NOMO-1 treated with dmso at 0.1 percent for 144 hours (cell line): ENCODE results near the gene NTRK3.

Experiments
- DNase-seq: peaks from one replicate; lab custom pipeline; 2025; ENCODE audit not compliant: unreplicated experiment; lab: John Stamatoyannopoulos, UW

Gene NTRK3

GRCh38 chr15:88125576-88125975 is 131.0 kb downstream of the NTRK3 start:
- DNase-seq, result no peak

DNA sequence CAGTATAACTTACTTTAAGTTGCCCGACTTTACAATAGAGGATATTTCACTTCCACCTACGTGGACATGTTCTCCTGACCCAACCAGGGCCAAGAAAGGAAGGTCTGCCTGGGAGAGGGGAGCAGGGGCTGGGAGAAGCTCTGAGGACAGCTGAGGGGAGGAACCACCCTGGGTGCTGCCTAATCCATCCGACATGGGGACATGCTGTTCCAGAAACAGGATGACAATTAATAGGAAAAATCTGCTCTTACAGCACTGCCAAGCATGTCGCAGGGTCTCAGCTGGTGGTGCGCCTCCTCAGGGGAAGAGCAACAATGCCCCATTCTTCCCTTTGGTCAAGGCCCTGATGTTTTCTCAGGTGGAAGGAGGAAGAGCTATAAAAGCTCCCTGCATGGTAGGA is 132.3 kb downstream of the NTRK3 start:
- no peak for DNase-seq

- DNase-seq, result no peak
Observed at GRCh38 chr15:88121968-88122530, 134.5 kb downstream of the NTRK3 start.

DNA sequence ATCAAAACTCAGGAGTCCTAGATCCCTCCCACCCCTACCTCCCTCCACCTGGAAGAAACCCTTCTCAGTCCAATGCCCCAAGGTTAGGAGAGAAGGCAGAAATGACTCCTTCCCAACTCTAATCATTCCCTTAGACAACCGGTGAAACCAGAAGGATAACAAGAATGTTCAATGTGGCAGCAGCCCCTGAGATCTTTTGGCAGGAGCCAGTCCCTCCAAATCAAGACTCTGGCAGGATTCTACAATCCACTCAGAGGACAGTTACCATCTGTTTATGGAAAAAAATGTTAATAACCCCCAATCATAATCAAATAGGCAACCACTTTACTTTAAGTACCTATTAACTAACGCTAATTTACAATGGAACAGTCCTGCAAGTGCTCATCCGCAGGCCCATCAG is 136.5 kb downstream of the NTRK3 start:
- no peak for DNase-seq

DNA sequence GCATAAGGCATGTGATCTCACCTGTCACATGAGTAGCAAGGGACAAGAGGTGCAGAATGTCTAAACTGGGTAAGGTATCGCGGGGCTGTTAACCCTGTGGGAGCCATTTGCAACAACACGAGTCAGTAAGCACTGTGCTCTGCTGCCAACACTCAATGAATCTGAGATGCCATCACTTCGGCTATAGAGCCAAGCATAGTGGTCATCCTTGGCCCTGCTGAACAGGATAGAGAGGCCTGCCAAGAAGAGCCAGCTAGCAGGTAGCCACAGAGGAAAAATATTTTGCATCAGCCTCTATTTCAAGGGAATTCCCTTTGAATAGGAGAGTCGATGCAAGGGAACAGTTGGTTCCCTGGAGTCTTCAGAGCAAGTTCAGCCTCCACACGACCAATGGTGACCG is 137.8 kb downstream of the NTRK3 start:
- DNase-seq, result no peak

DNA sequence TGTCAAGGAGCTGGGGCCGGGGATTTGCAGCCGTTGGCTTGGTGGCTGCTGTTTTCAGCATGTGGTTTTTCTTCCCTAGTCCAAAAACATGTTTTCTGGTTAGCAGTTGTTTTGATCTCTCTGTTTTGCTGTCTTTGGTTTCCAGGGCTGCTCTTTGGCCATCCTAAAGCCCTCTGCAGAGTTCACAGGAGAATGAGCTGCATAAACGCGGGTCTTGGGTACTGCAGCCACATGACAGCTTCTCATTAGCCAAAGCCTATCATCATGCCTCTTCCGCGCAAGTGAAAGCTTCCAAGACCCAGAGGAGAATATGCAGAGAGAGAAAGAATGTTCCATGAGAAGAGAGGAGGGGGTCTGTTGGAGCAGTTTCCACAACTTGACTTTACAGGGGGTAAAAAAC is 138.5 kb downstream of the NTRK3 start:
- DNase-seq, result no peak

DNA sequence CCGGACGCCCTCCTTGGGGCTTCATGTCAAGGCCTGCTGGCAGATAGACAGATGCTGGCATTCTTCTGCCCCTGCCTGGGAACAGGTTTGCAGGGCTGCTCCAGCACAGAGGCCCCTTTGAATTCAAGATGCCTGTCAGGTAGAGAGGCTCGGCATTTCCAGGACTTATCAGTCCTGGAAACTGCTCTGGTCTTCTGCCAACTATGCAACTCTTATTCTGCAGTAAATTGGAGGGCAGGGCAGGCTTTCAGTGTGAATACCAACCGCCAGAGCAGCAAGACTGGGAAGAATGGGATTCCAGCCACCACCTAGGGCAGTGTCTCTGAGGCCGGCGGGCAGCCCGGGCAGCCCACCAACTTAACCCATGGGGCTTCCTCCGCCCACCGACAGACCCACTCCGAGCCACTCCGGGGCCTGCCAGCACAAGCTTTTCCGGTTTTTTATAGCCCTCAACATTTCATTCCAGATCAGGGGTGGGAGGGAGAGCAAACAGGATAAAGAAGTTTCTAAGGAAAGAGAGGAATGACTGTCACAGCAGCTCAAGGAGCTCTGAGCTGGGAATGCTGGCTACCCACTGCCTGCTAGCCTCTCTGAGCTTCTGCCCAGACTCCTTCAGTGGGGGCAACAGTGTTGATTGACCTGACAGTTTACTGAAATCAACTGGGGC is 140.9 kb downstream of the NTRK3 start:
- DNase-seq, result no peak

GRCh38 chr15:88113613-88114308 is 142.8 kb downstream of the NTRK3 start:
- no peak for DNase-seq

GRCh38 chr15:88108991-88109390 is 147.5 kb downstream of the NTRK3 start:
- DNase-seq, result no peak

DNA sequence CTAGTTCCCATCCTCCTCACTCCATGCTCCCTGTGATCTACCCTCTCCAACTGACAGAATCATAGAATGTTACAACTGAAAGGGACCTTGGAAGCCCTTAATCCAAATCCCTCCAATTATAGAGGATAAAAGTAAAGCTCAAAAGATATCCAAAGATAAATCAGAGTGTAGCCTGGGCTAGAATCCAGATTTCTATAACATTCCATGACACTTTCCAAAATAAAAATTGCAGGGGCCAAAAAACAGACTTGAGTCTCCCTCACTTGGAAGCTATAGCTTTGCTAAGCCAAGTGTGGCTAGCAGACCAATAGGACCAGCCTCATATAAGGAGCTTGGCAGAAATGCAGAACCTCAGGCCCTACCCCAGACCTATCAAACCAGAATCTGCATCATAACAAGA is 148.1 kb downstream of the NTRK3 start:
- DNase-seq, result no peak

DNA sequence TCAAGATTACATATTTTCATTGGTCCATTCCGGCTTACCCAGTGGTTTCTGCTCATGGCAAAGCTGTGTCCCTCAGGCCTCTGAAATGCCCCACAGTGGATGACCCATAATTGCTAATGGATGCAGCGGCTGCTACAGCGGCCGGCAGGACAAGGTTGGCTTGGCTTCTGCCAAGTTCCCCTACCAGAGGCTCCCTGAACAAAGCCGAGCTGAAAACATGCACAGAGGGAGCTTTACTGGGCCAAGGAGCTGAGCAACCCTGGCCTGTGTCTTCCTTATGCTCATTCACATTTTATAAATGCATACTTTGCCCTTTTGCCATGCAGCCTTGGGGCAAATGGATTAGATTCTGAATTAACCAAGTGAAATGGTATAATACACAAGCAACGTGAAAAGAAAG is 150.5 kb downstream of the NTRK3 start:
- DNase-seq, result no peak

- no peak for DNase-seq
Observed at GRCh38 chr15:88104357-88104756, 152.2 kb downstream of the NTRK3 start.

DNA sequence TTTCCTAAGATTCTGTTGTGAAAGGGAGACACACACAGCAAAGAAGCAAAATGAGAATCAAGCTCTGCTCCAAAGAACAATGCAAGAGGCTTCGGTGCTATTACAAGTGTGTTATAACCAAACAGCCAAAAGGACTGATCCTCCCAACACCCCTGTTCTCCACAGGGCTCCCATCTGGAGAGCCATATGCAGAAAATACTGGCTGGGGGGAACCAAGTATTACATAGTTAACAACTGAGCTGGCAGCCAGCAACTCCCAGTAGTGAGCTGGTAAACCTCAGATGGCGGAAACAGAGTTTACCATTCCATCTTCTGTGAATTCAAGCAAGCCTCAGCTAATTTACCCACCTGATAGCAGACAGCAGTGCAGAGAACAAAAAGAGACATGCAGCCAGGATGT is 156.4 kb downstream of the NTRK3 start:
- no peak for DNase-seq

- no peak for DNase-seq
Observed at GRCh38 chr15:88098361-88098760, 158.2 kb downstream of the NTRK3 start.

DNA sequence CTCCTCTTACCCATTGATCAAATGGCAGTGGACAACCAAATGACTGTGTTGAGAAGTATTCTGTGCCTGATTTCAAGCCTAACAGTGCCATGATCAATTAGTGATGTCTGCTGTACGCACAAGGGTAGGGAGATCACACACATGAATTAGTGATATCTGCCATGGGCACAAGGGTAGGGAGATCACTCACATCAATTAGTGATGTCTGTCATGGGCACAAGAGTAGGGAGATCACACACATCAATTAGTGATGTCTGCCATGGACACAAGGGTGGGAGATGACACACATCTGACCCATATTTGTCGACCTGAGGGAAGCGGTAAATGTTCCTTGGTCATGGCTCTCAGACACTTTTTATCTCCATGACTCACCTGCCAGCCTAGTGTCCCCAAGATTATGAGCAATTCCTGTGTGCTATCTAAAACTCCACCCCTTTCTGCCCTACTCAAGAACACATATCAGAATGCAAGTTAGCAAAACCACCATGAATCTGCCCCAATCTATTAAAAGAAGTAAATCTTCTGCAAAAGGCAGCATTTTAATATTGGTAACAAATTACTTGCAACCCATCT is 165.0 kb downstream of the NTRK3 start:
- no peak for DNase-seq

DNA sequence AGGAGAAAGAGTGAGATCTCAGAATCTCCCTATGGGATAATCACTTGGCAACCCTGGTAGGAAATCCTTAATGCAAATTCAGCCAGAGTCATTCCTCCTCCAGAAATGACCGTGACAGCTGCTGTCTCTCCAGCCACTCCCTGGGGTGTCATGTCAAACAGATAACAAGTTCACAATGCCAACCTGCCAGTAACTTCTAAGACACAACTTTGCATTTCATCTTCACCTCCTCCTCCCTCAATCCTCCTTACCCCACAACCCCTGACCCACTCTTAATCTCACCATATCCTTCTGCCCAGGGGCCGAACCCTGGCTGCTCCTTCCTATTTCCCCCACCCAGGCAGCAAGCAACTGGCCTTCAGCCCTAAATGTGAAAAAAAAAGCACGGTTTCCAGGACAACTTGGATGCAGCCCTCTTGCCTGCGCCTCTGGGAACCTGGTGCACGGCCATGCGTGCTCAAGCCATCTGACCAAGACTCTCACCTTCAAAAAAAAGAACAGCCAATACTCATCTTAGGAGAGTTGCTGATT is 166.0 kb downstream of the NTRK3 start:
- DNase-seq, result no peak

DNA sequence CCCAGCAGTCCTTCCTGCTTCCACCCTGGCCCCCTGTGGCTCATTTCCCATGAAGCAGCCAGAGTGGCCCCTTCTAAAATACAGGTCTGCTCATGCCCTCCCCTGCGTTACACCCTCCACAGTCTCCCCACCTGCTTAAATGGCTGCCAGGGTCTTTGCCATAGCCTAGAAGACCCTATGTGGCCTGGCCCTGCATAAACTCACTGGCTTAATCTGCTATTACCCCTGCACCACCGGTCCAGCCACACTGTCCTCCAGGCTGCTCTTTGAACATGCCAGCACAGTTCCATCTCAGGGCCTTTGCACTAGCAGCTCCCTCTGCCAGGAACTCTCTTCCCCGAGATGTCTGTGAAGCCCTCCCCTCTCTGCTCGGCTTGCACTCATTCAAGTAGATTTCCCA is 166.8 kb downstream of the NTRK3 start:
- DNase-seq, result no peak

GRCh38 chr15:88089024-88089620 is 167.4 kb downstream of the NTRK3 start:
- DNase-seq, result no peak

- DNase-seq, result peak; percentile 5
Observed at GRCh38 chr15:88083811-88084760, 172.5 kb downstream of the NTRK3 start.

DNA sequence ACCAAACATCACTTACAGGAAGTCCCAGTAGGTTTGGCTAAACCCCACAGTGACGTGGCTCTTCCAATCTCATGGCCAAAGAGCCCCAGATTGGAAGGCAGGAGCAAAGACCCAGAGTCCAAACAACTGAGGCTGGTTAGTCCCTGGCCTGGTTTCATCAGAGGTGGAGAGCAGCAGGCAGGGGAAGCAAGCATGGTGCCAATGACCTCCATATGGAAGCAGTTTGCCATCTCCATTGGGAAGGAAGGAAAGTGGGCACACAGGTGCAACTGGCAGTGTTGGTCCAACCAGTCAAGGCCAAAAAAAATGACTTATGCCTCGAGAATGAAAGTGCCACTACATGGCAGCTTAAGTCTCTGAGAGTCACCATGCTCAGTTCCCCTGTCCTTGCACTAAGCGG is 175.9 kb downstream of the NTRK3 start:
- DNase-seq, result no peak
